Suprapubic skin (tissue), 4 donors: ENCODE results near the gene NUP50. TPM values are rescaled to one million over a fixed set of nuclear protein-coding genes. Genes with fewer than 3 reads are reported as not detected.

Experiments
- DNase-seq, 2 donors: peaks; one replicate each; pipeline ENCODE4 v3.0.0-alpha.2; 2019; ENCODE audit warnings: low spot score in 2 of 2
- H3K27ac ChIP-seq: fragments of 200-600 bp; sonication (generic); one replicate; pipeline ENCODE4 v1.5.1; 2019
- H3K27me3 ChIP-seq: fragments of 200-600 bp; sonication (generic); one replicate; pipeline ENCODE4 v1.5.1; 2019
- H3K36me3 ChIP-seq: fragments of 200-600 bp; sonication (generic); one replicate; pipeline ENCODE4 v1.5.1; 2019
- H3K4me1 ChIP-seq: fragments of 200-600 bp; sonication (generic); one replicate; pipeline ENCODE4 v1.5.1; 2019
- H3K4me3 ChIP-seq: fragments of 200-600 bp; sonication (generic); one replicate; pipeline ENCODE4 v1.5.1; 2019; ENCODE audit warnings: mild to moderate bottlenecking
- H3K9me3 ChIP-seq: fragments of 200-600 bp; sonication (generic); one replicate; pipeline ENCODE4 v1.5.1; 2019
- CTCF ChIP-seq, 2 donors: fragments of 200-600 bp in 1 of 2; fragments of 450-650 bp in 1 of 2; sonication (generic) in 1 of 2; IDR thresholded peaks; one replicate each; pipeline ENCODE4 v1.5.1; 2016 to 2019; ENCODE audit warnings: antibody characterized with exemption in 2 of 2, mild to moderate bottlenecking in 1 of 2, moderate library complexity in 1 of 2
- EP300 ChIP-seq: sonication (generic); formaldehyde crosslinking; IDR thresholded peaks from one replicate; pipeline ENCODE4 v1.6.1; 2017; ENCODE audit warnings: antibody characterized with exemption
- POLR2A ChIP-seq, 2 donors: fragments of 450-650 bp; IDR thresholded peaks; one replicate each; pipeline ENCODE4 v1.6.1; 2017; ENCODE audit warnings: antibody characterized with exemption in 2 of 2, mild to moderate bottlenecking in 2 of 2, moderate library complexity in 2 of 2
- POLR2AphosphoS5 ChIP-seq, 3 donors: sonication (generic); formaldehyde crosslinking; IDR thresholded peaks; one replicate each; pipeline ENCODE4 v1.6.1; 2017; ENCODE audit warnings: antibody characterized with exemption in 3 of 3
- WGBS: methylation state at CpG from one replicate; pipeline ENCODE4 v1.1.5; 2018; 5-methylcytosine and 5-hydroxymethylcytosine counted together
- total RNA-seq, 4 donors: library from RNA; depleted of rRNA; stranded (reverse); fragments of >200 nt; gene quantifications; one replicate each; pipeline ENCODE4 v1.1.0, GENCODE V29; 2016

Gene NUP50
- total RNA-seq, 4 donors from 2014 or later: 44.2 to 74.0 (median 64.0) TPM

GRCh38 chr22:45181766-45182165 lies 18.0 kb downstream of the NUP50 start:
- WGBS: 86% methylated on average over 2 of the region's 2 CpGs
- TF ChIP-seq POLR2AphosphoS5 (IDR thresholded peaks at IDR 0.05) (no peak), EP300 (no peak), CTCF (IDR thresholded peaks at IDR 0.05) (no peak), POLR2A (IDR thresholded peaks at IDR 0.05) (no peak)
- Histone ChIP-seq H3K9me3 (no peaks in the 10 kb centered on the region), H3K36me3 (peaks cover 66% of the 10 kb centered on the region), H3K27ac (no peak overlapping the region), H3K4me3 (no peak overlapping the region), H3K4me1 (peaks cover 4% of the 10 kb centered on the region), H3K27me3 (no peaks in the 10 kb centered on the region)
- DNase-seq: no peak

GRCh38 chr22:45183974-45184373 lies 20.2 kb downstream of the NUP50 start:
- H3K27ac ChIP-seq: no peak overlapping the region
- H3K4me1 ChIP-seq: peaks cover 4% of the 10 kb centered on the region
- H3K9me3 ChIP-seq: no peaks in the 10 kb centered on the region
- 88% methylated on average over 13 of the region's 13 CpGs for WGBS
- no peak overlapping the region for H3K4me3 ChIP-seq
- H3K36me3 ChIP-seq: peaks cover 55% of the 10 kb centered on the region
- no peaks in the 10 kb centered on the region for H3K27me3 ChIP-seq
- peak in 1 of 2 donors; percentile 50 for DNase-seq
- no peak for TF ChIP-seq POLR2AphosphoS5 (IDR thresholded peaks at IDR 0.05)
- TF ChIP-seq CTCF (IDR thresholded peaks at IDR 0.05): no peak
- no peak for TF ChIP-seq EP300
- no peak for TF ChIP-seq POLR2A (IDR thresholded peaks at IDR 0.05)

GRCh38 chr22:45185718-45186514 lies 22.2 kb downstream of the NUP50 start:
- WGBS: 79% methylated on average over 16 of the region's 16 CpGs
- H3K9me3 ChIP-seq: no peaks in the 10 kb centered on the region
- DNase-seq: peak in 1 of 2 donors; percentile 29
- H3K27ac ChIP-seq: no peak overlapping the region
- no peak overlapping the region for H3K4me3 ChIP-seq
- TF ChIP-seq POLR2AphosphoS5 (IDR thresholded peaks at IDR 0.05) (no peak), CTCF (IDR thresholded peaks at IDR 0.05) (no peak), POLR2A (IDR thresholded peaks at IDR 0.05) (no peak)
- H3K4me1 ChIP-seq: peaks cover 4% of the 10 kb centered on the region
- peaks cover 51% of the 10 kb centered on the region for H3K36me3 ChIP-seq
- no peaks in the 10 kb centered on the region for H3K27me3 ChIP-seq

- peaks cover 38% of the 10 kb centered on the region for H3K36me3 ChIP-seq
- 70% methylated on average over 4 of the region's 4 CpGs for WGBS
- no peak for DNase-seq
- H3K9me3 ChIP-seq: no peaks in the 10 kb centered on the region
- H3K27me3 ChIP-seq: no peaks in the 10 kb centered on the region
- H3K27ac ChIP-seq: no peak overlapping the region
- no peak for TF ChIP-seq EP300
- TF ChIP-seq POLR2A (IDR thresholded peaks at IDR 0.05): no peak
- no peak for TF ChIP-seq CTCF (IDR thresholded peaks at IDR 0.05)
- TF ChIP-seq POLR2AphosphoS5 (IDR thresholded peaks at IDR 0.05): no peak
- peaks cover 4% of the 10 kb centered on the region for H3K4me1 ChIP-seq
- no peak overlapping the region for H3K4me3 ChIP-seq
These were observed 24.2 kb downstream of the NUP50 start for GRCh38 chr22:45187891-45188290.

GRCh38 chr22:45188779-45189178 lies 25.1 kb downstream of the NUP50 start:
- Histone ChIP-seq H3K27me3 (no peaks in the 10 kb centered on the region), H3K27ac (no peak overlapping the region), H3K9me3 (no peaks in the 10 kb centered on the region), H3K4me3 (no peak overlapping the region), H3K36me3 (peaks cover 31% of the 10 kb centered on the region), H3K4me1 (peaks cover 4% of the 10 kb centered on the region)
- WGBS: 87% methylated on average over 16 of the region's 16 CpGs
- DNase-seq: peak in 1 of 2 donors; percentile 40
- TF ChIP-seq POLR2A (IDR thresholded peaks at IDR 0.05) (no peak), EP300 (no peak), POLR2AphosphoS5 (IDR thresholded peaks at IDR 0.05) (no peak), CTCF (IDR thresholded peaks at IDR 0.05) (no peak)
